HG03439 (cell line): ENCODE results near the gene KARS1.

Experiments used
- ATAC-seq: cut with Tn5 transposase; IDR thresholded peaks from one replicate; pipeline ENCODE4 v1.9.1; 2021; ENCODE audit warnings: mild to moderate bottlenecking, moderate library complexity; ENCODE audit not compliant: unreplicated experiment

Gene KARS1

GRCh38 chr16:75647492-75648264 is at the start of gene KARS1, which contains the start of gene TERF2IP:
TSS of gene KARS1 (minus strand) at chr16:75647665. CDS start at chr16:75647639, 26 bp downstream.
TSS of gene TERF2IP (plus strand) at chr16:75647773. CDS start at chr16:75647883, 110 bp downstream.
- peak; percentile 87 for ATAC-seq

GRCh38 chr16:75695708-75696107 is 48.2 kb upstream of the KARS1 start:
- ATAC-seq, result no peak

- ATAC-seq, result no peak
These were observed 39.9 kb upstream of the KARS1 start for GRCh38 chr16:75687361-75687760.

- no peak for ATAC-seq
These were observed 34.8 kb upstream of the KARS1 start for GRCh38 chr16:75682308-75682707.

GRCh38 chr16:75679366-75679765 is 31.9 kb upstream of the KARS1 start:
- no peak for ATAC-seq

GRCh38 chr16:75676909-75677308 is 29.4 kb upstream of the KARS1 start, which contains the start of gene CPHXL2:
TSS of gene CPHXL2 (minus strand) at chr16:75677009. CDS start at chr16:75676999, 10 bp downstream.
- ATAC-seq, result no peak

- ATAC-seq, result no peak
These were observed 20.0 kb upstream of the KARS1 start for GRCh38 chr16:75667503-75667902.

GRCh38 chr16:75660726-75661302 is 13.3 kb upstream of the KARS1 start:
- no peak for ATAC-seq

- ATAC-seq, result no peak
These were observed 12.9 kb upstream of the KARS1 start for GRCh38 chr16:75660321-75660720.

- ATAC-seq, result no peak
These were observed 10.7 kb upstream of the KARS1 start for GRCh38 chr16:75658175-75658574.

- no peak for ATAC-seq
These were observed 6.5 kb upstream of the KARS1 start for GRCh38 chr16:75653922-75654321.

GRCh38 chr16:75648265-75649076 is 1.0 kb upstream of the KARS1 start:
- peak; percentile 45 for ATAC-seq

- ATAC-seq, result peak; percentile 20
These were observed 363 bp downstream of the KARS1 start for GRCh38 chr16:75647112-75647491.

- no peak for ATAC-seq
These were observed 3.0 kb downstream of the KARS1 start for GRCh38 chr16:75644240-75645012.

- no peak for ATAC-seq
These were observed 6.9 kb downstream of the KARS1 start for GRCh38 chr16:75640598-75640997.

GRCh38 chr16:75635036-75635435 is 12.4 kb downstream of the KARS1 start:
- ATAC-seq, result no peak

GRCh38 chr16:75632857-75633256 is 14.6 kb downstream of the KARS1 start:
- no peak for ATAC-seq

GRCh38 chr16:75630052-75630451 is 17.4 kb downstream of the KARS1 start:
- no peak for ATAC-seq

- no peak for ATAC-seq
These were observed 18.3 kb downstream of the KARS1 start for GRCh38 chr16:75629132-75629531.

GRCh38 chr16:75628351-75628750 is 19.1 kb downstream of the KARS1 start:
- ATAC-seq, result no peak

- ATAC-seq, result no peak
These were observed 19.6 kb downstream of the KARS1 start for GRCh38 chr16:75627851-75628250.
